Measurements from ENCODE around the gene DUSP1. TPM values are rescaled to one million over a fixed set of nuclear protein-coding genes. Genes with fewer than 3 reads are reported as not detected.

Gene DUSP1
- total RNA-seq, 4 donors from 2014 or later = 469 to 701 (median 567) TPM

- Histone ChIP-seq H3K27ac (peak overlapping the region in 3 of 4 donors; percentile 23 to 61 (median 36)), H3K9me3 (no peaks in the 10 kb centered on the region), H3K27me3 (no peaks in the 10 kb centered on the region), H3K4me1 (no peaks in the 10 kb centered on the region), H3K36me3 (no peaks in the 10 kb centered on the region), H3K4me3 (no peak overlapping the region)
- no peak for DNase-seq
- in situ Hi-C loops (cut with MboI; ENCODE audit: low pct_ligation_motif_present in 1 of 4, low pct_unique_long_range_greater_than_20kb in 1 of 4, low sequenced_read_pairs in 3 of 4) = no loop called here
- 68 to 79% methylated on average over 7 to 19 of the region's 19 CpGs for WGBS, 2 donors (ENCODE audit: low coverage in 1 of 2)
- TF ChIP-seq, protein P1, sequence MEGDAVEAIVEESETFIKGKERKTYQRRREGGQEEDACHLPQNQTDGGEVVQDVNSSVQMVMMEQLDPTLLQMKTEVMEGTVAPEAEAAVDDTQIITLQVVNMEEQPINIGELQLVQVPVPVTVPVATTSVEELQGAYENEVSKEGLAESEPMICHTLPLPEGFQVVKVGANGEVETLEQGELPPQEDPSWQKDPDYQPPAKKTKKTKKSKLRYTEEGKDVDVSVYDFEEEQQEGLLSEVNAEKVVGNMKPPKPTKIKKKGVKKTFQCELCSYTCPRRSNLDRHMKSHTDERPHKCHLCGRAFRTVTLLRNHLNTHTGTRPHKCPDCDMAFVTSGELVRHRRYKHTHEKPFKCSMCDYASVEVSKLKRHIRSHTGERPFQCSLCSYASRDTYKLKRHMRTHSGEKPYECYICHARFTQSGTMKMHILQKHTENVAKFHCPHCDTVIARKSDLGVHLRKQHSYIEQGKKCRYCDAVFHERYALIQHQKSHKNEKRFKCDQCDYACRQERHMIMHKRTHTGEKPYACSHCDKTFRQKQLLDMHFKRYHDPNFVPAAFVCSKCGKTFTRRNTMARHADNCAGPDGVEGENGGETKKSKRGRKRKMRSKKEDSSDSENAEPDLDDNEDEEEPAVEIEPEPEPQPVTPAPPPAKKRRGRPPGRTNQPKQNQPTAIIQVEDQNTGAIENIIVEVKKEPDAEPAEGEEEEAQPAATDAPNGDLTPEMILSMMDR (IDR thresholded peaks at IDR 0.05) = no peak
- TF ChIP-seq POLR2AphosphoS5 (IDR thresholded peaks at IDR 0.05) = peak in 1 of 3 donors; percentile 8
- intact Hi-C loops (cut with DNase I; ENCODE audit: low total_unique reads) = no loop called here
Observed at GRCh38 chr5:172758077-172758833, 12.7 kb downstream of the DUSP1 start.

- Histone ChIP-seq H3K9me3 (no peaks in the 10 kb centered on the region), H3K4me1 (no peaks in the 10 kb centered on the region), H3K27me3 (no peaks in the 10 kb centered on the region), H3K36me3 (no peaks in the 10 kb centered on the region), H3K27ac (peak overlapping the region in 3 of 4 donors; percentile 23 to 61 (median 36)), H3K4me3 (no peak overlapping the region)
- no peak for DNase-seq
- TF ChIP-seq POLR2AphosphoS5 (IDR thresholded peaks at IDR 0.05) = no peak
- intact Hi-C loops (cut with DNase I; ENCODE audit: low total_unique reads) = no loop called here
- 82% methylated on average over 2 to 9 of the region's 9 CpGs for WGBS, 2 donors (ENCODE audit: low coverage in 1 of 2)
- in situ Hi-C loops (cut with MboI; ENCODE audit: low pct_ligation_motif_present in 1 of 4, low pct_unique_long_range_greater_than_20kb in 1 of 4, low sequenced_read_pairs in 3 of 4) = no loop called here
Observed at GRCh38 chr5:172757394-172758010, 13.5 kb downstream of the DUSP1 start.

DNA sequence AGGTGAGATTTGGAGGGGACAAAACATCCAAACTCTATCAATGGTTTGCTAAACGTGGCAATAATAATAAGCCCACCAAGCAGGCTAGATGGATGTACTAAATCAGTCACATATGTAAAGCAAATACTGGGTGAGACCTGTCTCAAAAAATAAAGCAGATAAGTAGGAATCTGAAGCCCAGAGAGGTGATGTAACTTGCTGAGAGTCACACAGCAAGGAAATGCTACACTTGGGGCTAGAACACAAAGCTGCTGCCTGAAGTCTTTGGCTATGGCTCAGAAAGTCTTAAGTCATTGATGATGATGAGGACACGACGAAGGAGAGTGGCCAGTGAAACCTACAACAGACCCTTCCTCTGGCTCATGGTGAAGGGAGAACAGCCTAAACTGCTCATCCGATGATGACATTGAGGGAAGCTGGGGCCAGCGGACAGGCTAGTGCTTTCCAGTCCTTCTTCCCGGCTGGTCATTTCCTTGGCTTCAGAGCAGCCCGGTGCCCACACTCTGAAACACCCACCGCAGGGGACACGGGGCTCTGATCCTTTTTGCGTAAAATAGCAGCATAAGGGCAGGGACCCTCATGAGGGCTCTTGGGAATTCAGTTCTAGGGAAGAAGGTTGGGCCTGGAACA, 14.1 kb downstream of the DUSP1 start:
- Histone ChIP-seq H3K4me1 (no peaks in the 10 kb centered on the region), H3K4me3 (no peak overlapping the region), H3K27ac (no peak overlapping the region), H3K36me3 (no peaks in the 10 kb centered on the region), H3K27me3 (no peaks in the 10 kb centered on the region), H3K9me3 (no peaks in the 10 kb centered on the region)
- in situ Hi-C loops (cut with MboI; ENCODE audit: low pct_ligation_motif_present in 1 of 4, low pct_unique_long_range_greater_than_20kb in 1 of 4, low sequenced_read_pairs in 3 of 4) (no loop called here), intact Hi-C loops (cut with DNase I; ENCODE audit: low total_unique reads) (no loop called here)
- WGBS, 2 donors (ENCODE audit: low coverage in 1 of 2) = 57 to 82% methylated on average over 3 to 10 of the region's 10 CpGs
- DNase-seq = no peak
- TF ChIP-seq POLR2A (IDR thresholded peaks at IDR 0.05) = no peak
- no peak for TF ChIP-seq POLR2AphosphoS5 (IDR thresholded peaks at IDR 0.05)
- TF ChIP-seq, protein P1 (IDR thresholded peaks at IDR 0.05) = no peak
- no peak for TF ChIP-seq EP300 (IDR thresholded peaks at IDR 0.05; ENCODE audit: low read depth)

DNA sequence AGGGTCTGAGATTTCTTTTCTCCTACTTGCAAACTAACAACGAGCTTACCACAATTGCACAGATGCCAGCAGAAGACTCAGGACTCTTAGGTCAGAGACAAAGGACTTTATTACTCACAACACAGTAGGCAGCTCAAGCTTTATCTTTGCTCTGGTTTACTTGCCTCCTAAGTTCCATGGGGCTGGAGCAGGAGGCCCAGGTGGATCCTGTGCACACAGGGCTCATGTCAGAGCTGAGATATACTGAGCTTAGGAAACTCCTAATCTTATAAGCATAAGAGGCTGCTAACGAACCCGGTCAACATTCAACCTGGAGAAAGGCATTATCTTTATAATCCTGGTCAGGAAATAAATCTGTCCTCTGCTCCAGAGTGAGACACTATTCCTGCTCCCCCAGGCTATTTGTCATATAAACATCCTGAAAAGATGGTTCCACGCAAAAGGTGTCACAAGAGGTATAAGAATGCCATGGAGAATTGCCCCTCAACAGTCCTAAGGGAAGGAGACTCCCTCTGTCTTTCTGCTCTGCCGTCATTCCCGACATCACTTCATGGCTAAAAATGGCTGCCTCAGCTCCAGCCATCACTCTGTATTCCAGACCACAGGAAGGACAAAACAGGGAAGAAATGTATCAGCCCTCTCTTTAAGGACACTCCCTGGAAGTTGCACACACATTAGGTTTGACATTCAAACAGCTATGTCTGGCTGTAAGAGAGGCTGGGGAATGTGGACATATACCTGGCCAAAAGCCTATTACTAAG, 16.2 kb downstream of the DUSP1 start:
- in situ Hi-C loops (cut with MboI; ENCODE audit: low pct_ligation_motif_present in 1 of 4, low pct_unique_long_range_greater_than_20kb in 1 of 4, low sequenced_read_pairs in 3 of 4) = no loop called here
- H3K4me1 ChIP-seq = peaks cover 7 to 9% (median 8%) of the 10 kb centered on the region in 4 donors
- H3K27ac ChIP-seq = no peak overlapping the region
- no peak overlapping the region for H3K4me3 ChIP-seq
- intact Hi-C loops (cut with DNase I; ENCODE audit: low total_unique reads) = no loop called here
- no peaks in the 10 kb centered on the region for H3K9me3 ChIP-seq
- TF ChIP-seq EP300 (IDR thresholded peaks at IDR 0.05; ENCODE audit: low read depth) (no peak), POLR2AphosphoS5 (IDR thresholded peaks at IDR 0.05) (no peak), POLR2A (IDR thresholded peaks at IDR 0.05) (no peak)
- TF ChIP-seq, protein P1 (IDR thresholded peaks at IDR 0.05) = no peak
- 90 to 93% methylated on average over 5 to 6 of the region's 6 CpGs for WGBS, 2 donors (ENCODE audit: low coverage in 1 of 2)
- no peaks in the 10 kb centered on the region for H3K36me3 ChIP-seq
- DNase-seq = no peak
- no peaks in the 10 kb centered on the region for H3K27me3 ChIP-seq

Data from transverse colon (tissue), 4 donors.